ENCODE results near the gene MTIF3. TPM values are rescaled to one million over a fixed set of nuclear protein-coding genes. Genes with fewer than 3 reads are reported as not detected.

MTIF3 gene
- total RNA-seq, 2 donors from 2014 or later, result 113 to 252 TPM

- TF ChIP-seq CTCF (IDR thresholded peaks at IDR 0.05), result no peak
- DNase-seq (ENCODE audit: low spot score), result no peak
- H3K27me3 ChIP-seq, result no peaks in the 10 kb centered on the region
- H3K4me3 ChIP-seq, result no peak overlapping the region
- no peak overlapping the region for H3K27ac ChIP-seq
- peaks cover 23% of the 10 kb centered on the region for H3K36me3 ChIP-seq
- peaks cover 0 to 20% of the 10 kb centered on the region in 2 donors for H3K4me1 ChIP-seq
- no peaks in the 10 kb centered on the region for H3K9me3 ChIP-seq
Observed at GRCh38 chr13:27442071-27442647, 8.2 kb downstream of the MTIF3 start.

GRCh38 chr13:27440408-27440807, 10.0 kb downstream of the MTIF3 start:
- no peak for DNase-seq (ENCODE audit: low spot score)
- no peak overlapping the region for H3K4me3 ChIP-seq
- peaks cover 33% of the 10 kb centered on the region for H3K36me3 ChIP-seq
- H3K4me1 ChIP-seq, result peaks cover 0 to 11% of the 10 kb centered on the region in 2 donors
- no peak overlapping the region for H3K27ac ChIP-seq
- TF ChIP-seq CTCF (IDR thresholded peaks at IDR 0.05), result no peak
- H3K27me3 ChIP-seq, result no peaks in the 10 kb centered on the region
- no peaks in the 10 kb centered on the region for H3K9me3 ChIP-seq

GRCh38 chr13:27437126-27437525, 13.2 kb downstream of the MTIF3 start:
- H3K4me3 ChIP-seq, result no peak overlapping the region
- no peak overlapping the region for H3K27ac ChIP-seq
- no peak for DNase-seq (ENCODE audit: low spot score)
- peaks cover 56% of the 10 kb centered on the region for H3K36me3 ChIP-seq
- H3K27me3 ChIP-seq, result no peaks in the 10 kb centered on the region
- H3K9me3 ChIP-seq, result no peaks in the 10 kb centered on the region
- peaks cover 0 to 5% of the 10 kb centered on the region in 2 donors for H3K4me1 ChIP-seq
- TF ChIP-seq CTCF (IDR thresholded peaks at IDR 0.05), result no peak

- no peak overlapping the region for H3K4me3 ChIP-seq
- H3K4me1 ChIP-seq, result peaks cover 0 to 8% of the 10 kb centered on the region in 2 donors
- no peaks in the 10 kb centered on the region for H3K27me3 ChIP-seq
- H3K9me3 ChIP-seq, result no peaks in the 10 kb centered on the region
- no peak for DNase-seq (ENCODE audit: low spot score)
- peaks cover 78% of the 10 kb centered on the region for H3K36me3 ChIP-seq
- H3K27ac ChIP-seq, result no peak overlapping the region
- no peak for TF ChIP-seq CTCF (IDR thresholded peaks at IDR 0.05)
Observed at GRCh38 chr13:27432611-27433210, 17.7 kb downstream of the MTIF3 start.

GRCh38 chr13:27432180-27432579, 18.2 kb downstream of the MTIF3 start:
- peaks cover 78% of the 10 kb centered on the region for H3K36me3 ChIP-seq
- no peak overlapping the region for H3K27ac ChIP-seq
- H3K9me3 ChIP-seq, result no peaks in the 10 kb centered on the region
- no peak for DNase-seq (ENCODE audit: low spot score)
- no peak overlapping the region for H3K4me3 ChIP-seq
- no peaks in the 10 kb centered on the region for H3K27me3 ChIP-seq
- no peak for TF ChIP-seq CTCF (IDR thresholded peaks at IDR 0.05)
- peaks cover 0 to 13% of the 10 kb centered on the region in 2 donors for H3K4me1 ChIP-seq

- Histone ChIP-seq H3K27me3 (no peaks in the 10 kb centered on the region), H3K4me3 (no peak overlapping the region), H3K4me1 (peaks cover 0 to 46% of the 10 kb centered on the region in 2 donors), H3K27ac (no peak overlapping the region), H3K36me3 (peaks cover 48% of the 10 kb centered on the region), H3K9me3 (no peaks in the 10 kb centered on the region)
- TF ChIP-seq CTCF (IDR thresholded peaks at IDR 0.05), result no peak
- DNase-seq (ENCODE audit: low spot score), result no peak
Observed at GRCh38 chr13:27428160-27428559, 22.2 kb downstream of the MTIF3 start.
